OCI-LY3 (cell line): ENCODE measurements around the gene SERPINE2.

ENCODE experiments used
- EZH2phosphoT487 ChIP-seq: fragments of 200-600 bp; shearing (Covaris generic); IDR thresholded peaks from 2 replicates; pipeline ENCODE4 v1.6.1; 2018; ENCODE audit warnings: antibody characterized with exemption, mixed run types, low read depth
- TF ChIP-seq, protein P1 (sequence below): fragments of 200-600, 300-600 bp; sonication (generic); IDR thresholded peaks from 2 replicates; pipeline ENCODE4 v1.5.1; 2014; ENCODE audit warnings: antibody characterized with exemption, low read length, low read depth

DNA sequence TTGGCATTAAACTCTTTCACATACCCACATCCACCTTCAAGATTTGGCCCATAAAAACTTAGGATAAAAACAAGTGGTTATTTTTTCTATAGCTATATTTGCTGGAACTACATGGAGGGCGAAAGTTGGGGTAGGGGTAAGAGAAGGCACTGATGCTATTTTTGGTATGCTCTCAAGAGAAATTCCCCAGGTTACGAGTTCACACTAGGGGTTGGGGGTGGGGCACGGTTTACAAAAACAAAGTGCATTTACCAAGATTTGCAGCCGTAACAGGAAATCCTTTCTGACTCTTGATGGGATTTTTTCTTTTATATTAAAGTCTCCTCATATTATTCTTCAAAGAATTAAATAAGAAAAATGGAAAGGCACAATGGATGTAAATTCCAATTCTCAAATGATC, 6.8 kb downstream of the SERPINE2 start:
- TF ChIP-seq, protein P1, sequence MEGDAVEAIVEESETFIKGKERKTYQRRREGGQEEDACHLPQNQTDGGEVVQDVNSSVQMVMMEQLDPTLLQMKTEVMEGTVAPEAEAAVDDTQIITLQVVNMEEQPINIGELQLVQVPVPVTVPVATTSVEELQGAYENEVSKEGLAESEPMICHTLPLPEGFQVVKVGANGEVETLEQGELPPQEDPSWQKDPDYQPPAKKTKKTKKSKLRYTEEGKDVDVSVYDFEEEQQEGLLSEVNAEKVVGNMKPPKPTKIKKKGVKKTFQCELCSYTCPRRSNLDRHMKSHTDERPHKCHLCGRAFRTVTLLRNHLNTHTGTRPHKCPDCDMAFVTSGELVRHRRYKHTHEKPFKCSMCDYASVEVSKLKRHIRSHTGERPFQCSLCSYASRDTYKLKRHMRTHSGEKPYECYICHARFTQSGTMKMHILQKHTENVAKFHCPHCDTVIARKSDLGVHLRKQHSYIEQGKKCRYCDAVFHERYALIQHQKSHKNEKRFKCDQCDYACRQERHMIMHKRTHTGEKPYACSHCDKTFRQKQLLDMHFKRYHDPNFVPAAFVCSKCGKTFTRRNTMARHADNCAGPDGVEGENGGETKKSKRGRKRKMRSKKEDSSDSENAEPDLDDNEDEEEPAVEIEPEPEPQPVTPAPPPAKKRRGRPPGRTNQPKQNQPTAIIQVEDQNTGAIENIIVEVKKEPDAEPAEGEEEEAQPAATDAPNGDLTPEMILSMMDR = no peak
- TF ChIP-seq EZH2phosphoT487 = no peak
